Measurements from ENCODE around the gene IRF2. TPM values are rescaled to one million over a fixed set of nuclear protein-coding genes. Genes with fewer than 3 reads are reported as not detected.
"Not testable (repeated sequence)": the region's sequence is repeated elsewhere in the genome, so short reads cannot be mapped to it uniquely, and the experiment has no call there.

The IRF2 gene
- total RNA-seq, 1 donor from 2014 or later, result 12.6 TPM

GRCh38 chr4:184376923-184377322 is 97.4 kb downstream of the IRF2 start:
- Mint-ChIP-seq H3K9me3 (no peaks in the 10 kb centered on the region), H3K27me3 (ENCODE audit: low read depth) (no peaks in the 10 kb centered on the region), H3K27ac (ENCODE audit: unreplicated experiment) (no peak overlapping the region), H3K36me3 (ENCODE audit: low read depth) (peaks cover 3% of the 10 kb centered on the region), H3K4me1 (no peaks in the 10 kb centered on the region), H3K4me3 (no peak overlapping the region)
- no peak for DNase-seq (ENCODE audit: low read depth, low spot score)
- TF ChIP-seq CTCF (conservative IDR thresholded peaks at IDR 0.05), result no peak

DNA sequence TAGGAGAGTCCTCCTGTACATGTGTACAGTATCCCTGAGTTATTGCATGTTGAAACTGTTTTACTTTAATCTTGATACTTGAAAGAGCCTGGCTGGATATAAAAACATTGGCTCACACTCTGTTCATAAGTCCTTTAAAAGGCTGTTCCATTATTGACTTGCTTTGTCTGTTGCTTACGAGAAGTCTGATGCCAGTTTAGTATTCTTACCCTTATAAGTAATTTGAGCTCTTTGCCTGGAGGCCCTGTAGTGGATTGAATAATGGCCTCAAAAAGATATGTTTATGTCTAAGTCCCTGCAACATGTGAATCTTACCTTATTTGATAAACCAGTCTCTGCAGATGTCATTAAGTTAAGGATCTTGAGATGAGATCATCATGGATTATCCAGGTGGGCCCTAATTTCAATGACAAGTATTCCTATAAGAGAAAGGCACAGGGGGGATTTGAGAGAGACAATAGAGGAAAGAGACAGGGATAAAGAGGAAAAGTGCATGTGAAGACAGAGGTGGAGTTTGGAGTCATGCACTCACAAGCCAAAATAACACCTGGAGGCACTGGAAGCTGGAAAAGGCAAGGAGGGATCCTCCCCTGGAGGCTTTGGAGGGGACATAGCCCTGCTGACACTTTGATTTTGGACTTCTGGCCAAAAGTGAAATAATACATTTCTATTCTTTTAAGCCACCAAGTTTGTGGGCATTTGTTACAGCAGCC is 98.1 kb downstream of the IRF2 start:
- no peaks in the 10 kb centered on the region for H3K4me1 Mint-ChIP-seq
- no peak for DNase-seq (ENCODE audit: low read depth, low spot score)
- TF ChIP-seq CTCF (conservative IDR thresholded peaks at IDR 0.05), result no peak
- no peaks in the 10 kb centered on the region for H3K27me3 Mint-ChIP-seq (ENCODE audit: low read depth)
- peaks cover 3% of the 10 kb centered on the region for H3K36me3 Mint-ChIP-seq (ENCODE audit: low read depth)
- no peak overlapping the region for H3K27ac Mint-ChIP-seq (ENCODE audit: unreplicated experiment)
- H3K9me3 Mint-ChIP-seq, result no peaks in the 10 kb centered on the region
- H3K4me3 Mint-ChIP-seq, result no peak overlapping the region

DNA sequence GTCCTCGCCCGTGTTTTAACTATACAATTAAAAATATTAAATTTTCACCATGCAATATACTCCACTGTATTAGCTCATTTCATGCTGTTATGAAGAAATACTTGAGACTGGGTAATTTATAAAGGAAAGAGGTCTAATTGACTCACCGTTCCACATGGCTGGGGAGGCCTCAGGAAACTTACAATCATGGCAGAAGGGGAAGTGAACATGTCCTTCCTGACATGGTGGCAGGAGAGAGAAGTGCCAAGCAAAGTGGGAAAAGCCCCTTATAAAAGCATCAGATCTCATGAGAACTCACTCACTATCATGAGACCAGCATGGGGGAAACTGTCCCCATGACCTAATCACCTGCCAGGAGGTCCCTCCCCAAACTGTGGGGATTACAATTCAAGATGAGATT is 98.7 kb downstream of the IRF2 start:
- not testable (repeated sequence) for H3K4me3 Mint-ChIP-seq

DNA sequence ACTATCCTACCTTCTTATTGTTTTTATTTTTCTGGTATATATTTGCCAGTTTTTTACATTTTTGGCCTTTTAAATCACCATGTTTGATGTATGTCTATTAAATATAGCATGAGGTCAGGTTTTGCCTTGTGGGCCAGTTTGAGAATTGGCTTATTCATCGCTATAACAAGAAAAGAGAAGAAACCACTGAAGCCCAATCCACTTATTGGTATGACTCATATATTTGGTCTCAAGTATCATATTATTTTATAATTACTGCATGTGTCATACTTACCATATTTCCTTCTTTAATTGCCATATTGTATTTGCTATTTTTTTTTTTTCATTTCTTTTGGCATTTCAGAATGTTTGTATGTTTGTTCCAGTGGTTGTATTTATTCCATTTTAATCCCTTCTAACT is 99.3 kb downstream of the IRF2 start:
- Mint-ChIP-seq H3K4me1 (no peaks in the 10 kb centered on the region), H3K36me3 (ENCODE audit: low read depth) (peaks cover 3% of the 10 kb centered on the region), H3K9me3 (no peaks in the 10 kb centered on the region), H3K4me3 (no peak overlapping the region), H3K27ac (ENCODE audit: unreplicated experiment) (no peak overlapping the region), H3K27me3 (ENCODE audit: low read depth) (no peaks in the 10 kb centered on the region)
- DNase-seq (ENCODE audit: low read depth, low spot score), result no peak
- no peak for TF ChIP-seq CTCF (conservative IDR thresholded peaks at IDR 0.05)

More for the DNA sequence above, 98.7 kb downstream of the IRF2 start:
- not testable (repeated sequence) for H3K27me3 Mint-ChIP-seq (ENCODE audit: low read depth); H3K36me3 Mint-ChIP-seq (ENCODE audit: low read depth); DNase-seq (ENCODE audit: low read depth, low spot score); H3K4me1 Mint-ChIP-seq; H3K9me3 Mint-ChIP-seq; H3K27ac Mint-ChIP-seq (ENCODE audit: unreplicated experiment)

GRCh38 chr4:184373886-184374405 is 100.4 kb downstream of the IRF2 start:
- Mint-ChIP-seq H3K9me3 (no peaks in the 10 kb centered on the region), H3K27ac (ENCODE audit: unreplicated experiment) (no peak overlapping the region)

More at GRCh38 chr4:184373886-184374405, 100.4 kb downstream of the IRF2 start:
- H3K4me3 Mint-ChIP-seq, result no peak overlapping the region
- no peak for DNase-seq (ENCODE audit: low read depth, low spot score)
- H3K27me3 Mint-ChIP-seq (ENCODE audit: low read depth), result no peaks in the 10 kb centered on the region
- no peak for TF ChIP-seq CTCF (conservative IDR thresholded peaks at IDR 0.05)
- peaks cover 3% of the 10 kb centered on the region for H3K36me3 Mint-ChIP-seq (ENCODE audit: low read depth)
- no peaks in the 10 kb centered on the region for H3K4me1 Mint-ChIP-seq

All from neural crest cell (in vitro differentiated cells).